ENCODE results near the gene TTC39A.

DNA sequence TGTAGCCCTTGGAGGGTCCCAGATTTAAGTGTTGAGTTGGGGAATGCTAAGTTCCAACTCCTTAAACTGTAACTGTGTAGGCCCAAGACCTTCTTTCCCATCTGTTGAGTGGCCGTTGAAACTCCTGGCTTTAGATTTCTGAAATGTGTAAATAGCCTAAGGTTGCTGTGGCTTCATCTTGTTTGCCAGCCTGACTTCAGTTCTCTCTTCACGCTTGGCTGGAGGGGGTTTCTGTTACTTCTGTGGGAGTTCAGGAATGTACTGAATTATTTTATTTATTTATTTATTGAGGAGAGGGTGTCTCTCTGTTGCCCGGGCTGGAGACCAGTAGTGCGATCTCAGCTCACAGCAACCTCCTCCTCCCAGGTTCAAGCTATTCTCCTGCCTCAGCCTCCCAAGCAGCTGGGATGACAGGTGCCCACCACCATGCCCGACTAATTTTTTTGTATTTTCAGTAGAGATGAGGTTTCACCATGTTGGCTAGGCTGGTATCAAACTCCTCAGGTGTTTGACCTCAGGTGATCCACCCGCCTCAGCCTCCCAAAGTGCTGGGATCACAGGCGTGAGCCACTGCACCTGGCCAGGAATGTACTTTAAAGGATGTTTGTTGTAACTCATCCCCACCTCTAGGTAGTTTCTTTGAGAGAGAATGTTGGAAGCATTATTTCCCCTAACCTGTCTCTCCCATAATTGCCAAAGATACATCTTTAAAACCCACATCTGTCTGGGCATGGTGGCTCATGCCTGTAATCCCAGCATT, 5.9 kb downstream of the TTC39A start:
- TF ChIP-seq L3MBTL2 (conservative IDR thresholded peaks at IDR 0.05) (no peak), BHLHE40 (IDR thresholded peaks at IDR 0.05; ENCODE audit: borderline replicate concordance) (no peak), TARDBP (IDR thresholded peaks at IDR 0.05) (no peak), FOXA1 (IDR thresholded peaks at IDR 0.05) (no peak), SP1 (IDR thresholded peaks at IDR 0.05) (no peak), SUZ12 (IDR thresholded peaks at IDR 0.05) (no peak), CTBP1 (IDR thresholded peaks at IDR 0.05; ENCODE audit: borderline replicate concordance) (no peak)
- TF ChIP-seq, protein P1, sequence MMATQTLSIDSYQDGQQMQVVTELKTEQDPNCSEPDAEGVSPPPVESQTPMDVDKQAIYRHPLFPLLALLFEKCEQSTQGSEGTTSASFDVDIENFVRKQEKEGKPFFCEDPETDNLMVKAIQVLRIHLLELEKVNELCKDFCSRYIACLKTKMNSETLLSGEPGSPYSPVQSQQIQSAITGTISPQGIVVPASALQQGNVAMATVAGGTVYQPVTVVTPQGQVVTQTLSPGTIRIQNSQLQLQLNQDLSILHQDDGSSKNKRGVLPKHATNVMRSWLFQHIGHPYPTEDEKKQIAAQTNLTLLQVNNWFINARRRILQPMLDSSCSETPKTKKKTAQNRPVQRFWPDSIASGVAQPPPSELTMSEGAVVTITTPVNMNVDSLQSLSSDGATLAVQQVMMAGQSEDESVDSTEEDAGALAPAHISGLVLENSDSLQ (IDR thresholded peaks at IDR 0.05): no peak

Measured in HEK293T (cell line).